NCI-H2196 (cell line): ENCODE results near the gene GBF1.
"Not testable (repeated sequence)": the region's sequence is repeated elsewhere in the genome, so short reads cannot be mapped to it uniquely, and the experiment has no call there.

Source experiments
- DNase-seq: peaks from one replicate; lab custom pipeline; 2025; ENCODE audit not compliant: unreplicated experiment; lab: John Stamatoyannopoulos, UW

The GBF1 gene, protein sequence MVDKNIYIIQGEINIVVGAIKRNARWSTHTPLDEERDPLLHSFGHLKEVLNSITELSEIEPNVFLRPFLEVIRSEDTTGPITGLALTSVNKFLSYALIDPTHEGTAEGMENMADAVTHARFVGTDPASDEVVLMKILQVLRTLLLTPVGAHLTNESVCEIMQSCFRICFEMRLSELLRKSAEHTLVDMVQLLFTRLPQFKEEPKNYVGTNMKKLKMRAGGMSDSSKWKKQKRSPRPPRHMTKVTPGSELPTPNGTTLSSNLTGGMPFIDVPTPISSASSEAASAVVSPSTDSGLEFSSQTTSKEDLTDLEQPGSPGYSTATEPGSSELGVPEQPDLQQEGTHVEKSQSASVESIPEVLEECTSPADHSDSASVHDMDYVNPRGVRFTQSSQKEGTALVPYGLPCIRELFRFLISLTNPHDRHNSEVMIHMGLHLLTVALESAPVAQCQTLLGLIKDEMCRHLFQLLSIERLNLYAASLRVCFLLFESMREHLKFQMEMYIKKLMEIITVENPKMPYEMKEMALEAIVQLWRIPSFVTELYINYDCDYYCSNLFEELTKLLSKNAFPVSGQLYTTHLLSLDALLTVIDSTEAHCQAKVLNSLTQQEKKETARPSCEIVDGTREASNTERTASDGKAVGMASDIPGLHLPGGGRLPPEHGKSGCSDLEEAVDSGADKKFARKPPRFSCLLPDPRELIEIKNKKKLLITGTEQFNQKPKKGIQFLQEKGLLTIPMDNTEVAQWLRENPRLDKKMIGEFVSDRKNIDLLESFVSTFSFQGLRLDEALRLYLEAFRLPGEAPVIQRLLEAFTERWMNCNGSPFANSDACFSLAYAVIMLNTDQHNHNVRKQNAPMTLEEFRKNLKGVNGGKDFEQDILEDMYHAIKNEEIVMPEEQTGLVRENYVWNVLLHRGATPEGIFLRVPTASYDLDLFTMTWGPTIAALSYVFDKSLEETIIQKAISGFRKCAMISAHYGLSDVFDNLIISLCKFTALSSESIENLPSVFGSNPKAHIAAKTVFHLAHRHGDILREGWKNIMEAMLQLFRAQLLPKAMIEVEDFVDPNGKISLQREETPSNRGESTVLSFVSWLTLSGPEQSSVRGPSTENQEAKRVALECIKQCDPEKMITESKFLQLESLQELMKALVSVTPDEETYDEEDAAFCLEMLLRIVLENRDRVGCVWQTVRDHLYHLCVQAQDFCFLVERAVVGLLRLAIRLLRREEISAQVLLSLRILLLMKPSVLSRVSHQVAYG (N-terminal part only)

DNA sequence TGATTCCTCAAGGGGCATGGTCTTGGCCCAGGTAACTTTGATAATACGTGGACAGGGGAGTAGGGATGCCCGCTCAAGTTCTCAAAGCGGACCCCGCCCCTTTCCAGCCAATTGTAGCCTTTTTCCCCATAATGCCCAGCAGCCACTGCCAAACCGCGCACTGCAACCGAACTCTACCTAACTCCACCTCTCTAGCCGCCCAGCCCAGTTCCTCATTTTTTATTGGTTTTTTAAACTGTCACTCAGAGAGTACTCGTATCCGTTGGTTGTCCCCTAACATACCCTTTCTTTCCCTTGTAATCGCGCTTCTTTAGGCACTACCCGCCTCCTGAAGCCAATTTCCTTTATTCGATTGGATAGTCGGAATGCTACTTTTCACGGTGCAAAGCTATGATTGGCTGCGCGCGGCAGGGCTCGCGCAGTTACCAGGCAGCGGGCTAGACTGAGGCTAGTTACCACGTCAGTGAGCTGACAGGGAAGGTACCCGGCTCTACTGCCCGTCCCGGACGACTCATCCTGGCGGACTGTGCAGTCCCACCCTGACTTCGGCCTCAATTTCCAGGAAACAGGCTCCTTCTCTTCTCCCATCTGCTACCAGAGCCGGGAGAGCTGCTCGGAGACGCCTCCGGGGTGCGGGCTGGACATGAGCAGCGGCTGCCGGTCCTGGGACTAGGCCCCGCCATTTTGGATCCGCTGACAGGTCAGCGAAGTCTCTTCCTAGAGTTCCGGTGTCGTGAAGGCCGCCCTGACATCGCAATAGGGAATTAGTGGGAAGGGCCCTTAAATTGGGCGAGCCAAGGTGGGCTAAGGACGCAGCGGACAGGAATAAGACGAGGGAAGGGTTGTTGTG is at the start of gene GBF1:
Gene GBF1, plus strand, starts transcription at position 451 of the 850 bp plus-strand sequence. CDS start 13,407 bp downstream, outside the sequence.
- peak; percentile 92 for DNase-seq

DNA sequence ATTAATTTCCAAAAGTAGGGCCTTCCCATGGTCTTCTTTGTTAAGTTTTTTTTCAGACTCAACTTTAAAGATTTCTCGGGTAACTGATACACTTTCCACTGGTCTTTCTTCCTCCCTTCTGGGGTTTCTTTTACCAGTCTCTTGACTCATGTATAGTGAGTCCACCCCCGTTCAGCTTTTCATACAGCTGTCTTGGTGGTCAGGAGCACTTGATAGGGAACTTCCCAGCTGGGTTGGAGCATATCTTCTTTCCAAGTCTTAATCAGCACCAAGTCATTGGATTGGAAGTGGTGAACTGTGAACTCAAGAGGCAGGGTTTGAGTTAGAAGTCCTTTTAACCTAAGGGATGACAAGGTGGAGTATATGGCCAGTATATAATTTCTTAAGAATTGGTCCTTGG is 48.4 kb upstream of the GBF1 start:
- no peak for DNase-seq

DNA sequence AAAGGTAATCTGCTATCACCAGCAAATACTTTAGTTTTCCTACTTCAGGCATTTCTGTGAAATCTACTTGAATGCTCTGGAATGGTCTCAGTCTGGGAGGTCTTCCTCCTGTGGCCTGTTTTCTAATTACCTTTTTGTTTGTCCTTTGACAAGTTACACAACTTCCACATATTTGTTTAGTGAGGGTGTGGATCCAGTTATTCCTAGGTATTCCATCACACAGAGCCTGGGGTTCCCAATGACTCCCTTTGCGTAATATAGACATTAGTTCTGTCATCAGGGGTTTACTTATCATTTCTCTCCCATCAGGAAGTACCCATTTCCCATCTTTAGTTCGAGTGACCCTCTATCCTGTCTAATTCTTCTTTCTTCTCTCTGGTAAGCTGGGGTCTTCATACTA is 47.3 kb upstream of the GBF1 start:
- DNase-seq: no peak

DNA sequence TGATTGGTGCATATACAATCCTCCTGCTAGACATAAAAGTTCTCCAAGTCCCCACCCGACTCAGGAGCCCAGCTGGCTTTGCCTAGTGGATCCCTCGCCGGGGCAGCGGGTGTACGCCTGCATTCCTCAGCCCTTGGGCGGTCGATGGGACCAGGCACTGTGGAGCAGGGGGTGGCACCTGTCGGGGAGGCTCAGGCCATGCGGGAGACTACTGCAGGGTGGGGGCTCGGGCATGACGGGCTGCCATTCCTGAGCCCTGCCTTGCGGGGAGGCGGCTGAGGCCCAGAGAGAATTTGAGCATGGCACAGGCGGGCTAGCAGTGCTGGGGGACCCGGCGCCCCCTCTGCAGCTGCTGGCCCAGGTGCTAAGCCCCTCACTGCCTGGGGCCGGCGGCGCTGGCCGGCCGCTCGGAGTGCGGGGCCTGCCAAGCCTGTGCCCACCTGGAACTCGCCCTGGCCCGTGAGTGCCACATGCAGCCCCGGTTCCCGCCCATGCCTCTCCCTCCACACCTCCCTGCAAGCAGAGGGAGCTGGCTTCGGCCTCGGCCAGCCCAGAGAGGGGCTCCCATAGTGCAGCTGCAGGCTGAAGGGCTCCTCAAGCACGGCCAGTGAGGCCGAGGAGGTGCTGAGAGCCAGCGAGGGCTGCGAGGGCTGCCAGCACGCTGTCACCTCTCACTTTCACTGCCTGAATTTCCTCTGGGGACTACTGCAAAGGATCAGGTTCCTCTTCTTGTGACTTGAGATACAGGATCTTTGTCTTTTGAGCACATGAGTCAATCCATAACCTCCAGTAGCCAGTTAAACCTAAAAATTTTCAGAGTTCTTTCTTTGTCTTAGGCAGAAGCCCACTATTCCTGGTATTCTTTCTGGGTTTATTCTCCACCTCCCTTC is 44.3 kb upstream of the GBF1 start:
- no peak for DNase-seq

DNA sequence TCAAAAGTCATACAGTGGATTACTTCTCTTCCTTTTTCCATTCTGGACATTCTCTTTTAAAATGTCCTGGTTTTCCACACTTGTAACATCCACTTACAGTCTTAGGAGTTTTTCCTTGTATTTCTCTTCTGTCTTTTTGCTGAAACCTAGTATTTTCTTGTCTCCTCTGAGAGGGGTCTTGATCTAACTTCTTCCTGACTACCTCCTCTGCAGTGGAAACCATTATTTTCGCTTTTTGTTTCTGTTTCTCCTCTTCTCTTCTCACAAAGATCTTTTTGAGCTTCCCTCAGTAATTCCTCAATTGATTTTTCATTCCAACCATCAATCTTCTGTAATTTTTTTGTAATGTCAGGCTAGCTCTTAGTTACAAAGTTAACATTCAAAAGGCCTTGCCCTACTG is 42.9 kb upstream of the GBF1 start:
- DNase-seq: no peak

DNA sequence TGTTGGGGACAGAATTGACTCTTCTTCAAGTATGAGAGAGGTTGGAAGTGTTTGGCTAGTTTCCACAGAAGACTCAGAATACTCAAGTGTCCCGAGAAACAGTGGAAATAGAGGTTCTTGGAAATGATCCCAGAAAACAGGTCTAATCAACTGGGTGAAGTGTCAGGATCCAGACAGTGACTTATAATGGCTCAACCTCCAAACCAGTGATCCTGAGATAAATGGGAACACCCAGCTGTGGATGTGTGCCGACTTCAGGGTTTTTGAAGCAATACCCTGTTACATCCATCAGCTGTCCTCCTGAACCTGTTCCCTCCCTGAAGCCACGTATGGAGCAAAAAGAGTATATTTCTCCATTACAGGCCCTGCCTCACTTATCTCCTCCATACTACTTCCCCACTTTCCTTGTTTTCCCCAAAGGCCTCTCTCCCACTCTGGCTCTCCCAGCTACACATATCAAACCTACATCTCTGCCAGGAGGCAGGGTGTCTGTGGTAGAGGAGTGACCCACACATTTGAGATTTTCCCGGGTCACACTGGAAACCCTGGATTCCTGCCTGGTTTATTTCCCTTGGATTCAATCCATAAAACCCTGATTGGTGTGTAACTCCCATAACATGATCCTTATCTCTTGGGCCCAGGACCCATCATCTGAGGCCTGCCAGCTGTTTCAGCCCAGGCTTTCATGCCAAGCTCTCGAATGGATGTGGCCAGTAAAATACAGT is 36.9 kb upstream of the GBF1 start:
- DNase-seq: no peak

DNA sequence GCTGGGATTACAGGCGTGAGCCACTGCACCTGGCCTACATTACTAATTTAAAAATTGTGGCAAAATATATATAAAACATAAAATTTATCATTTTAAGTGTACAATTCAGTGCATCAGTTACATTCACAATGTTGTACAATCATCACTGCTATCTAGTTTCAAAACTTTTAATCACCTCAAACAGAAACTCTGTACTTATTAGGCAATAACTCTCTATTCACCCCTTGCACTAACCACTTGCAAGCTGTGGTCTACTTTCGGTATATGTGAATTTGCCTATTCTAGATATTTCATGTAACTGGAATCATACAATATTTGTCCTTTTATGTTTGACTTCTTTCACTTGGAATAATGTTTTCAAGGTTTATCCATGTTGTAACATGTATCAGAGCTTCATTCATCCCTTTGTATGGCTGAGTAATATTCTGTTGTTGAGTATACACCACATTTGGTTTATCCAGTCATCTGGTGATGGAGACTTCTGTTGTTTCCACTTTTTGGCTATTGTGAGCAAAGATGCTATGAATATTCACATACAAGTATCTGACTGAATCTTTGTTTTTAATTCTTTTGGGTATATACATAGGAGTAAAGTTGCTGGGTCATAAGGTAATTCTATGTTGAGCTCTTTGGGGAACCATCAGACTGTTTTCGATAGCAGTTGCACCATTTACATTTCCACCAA is 33.6 kb upstream of the GBF1 start:
- DNase-seq: no peak

DNA sequence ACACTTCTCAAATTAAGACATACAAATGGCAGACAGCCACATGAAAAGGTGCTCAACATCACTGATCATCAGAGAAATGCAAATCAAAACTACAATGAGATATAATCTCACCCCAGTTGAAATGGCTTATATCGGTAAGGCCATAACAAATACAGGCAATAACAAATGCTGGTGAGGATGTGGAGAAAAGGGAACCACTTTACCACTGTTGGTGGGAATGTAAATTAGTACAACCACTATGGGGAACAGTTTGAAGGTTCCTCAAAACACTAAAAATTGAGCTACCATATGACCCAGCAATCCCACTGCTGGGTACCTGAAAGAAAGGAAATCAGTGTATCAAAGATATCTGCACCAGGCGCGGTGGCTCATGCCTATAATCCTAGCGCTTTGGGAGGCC is 31.7 kb upstream of the GBF1 start:
- not testable (repeated sequence) for DNase-seq

DNA sequence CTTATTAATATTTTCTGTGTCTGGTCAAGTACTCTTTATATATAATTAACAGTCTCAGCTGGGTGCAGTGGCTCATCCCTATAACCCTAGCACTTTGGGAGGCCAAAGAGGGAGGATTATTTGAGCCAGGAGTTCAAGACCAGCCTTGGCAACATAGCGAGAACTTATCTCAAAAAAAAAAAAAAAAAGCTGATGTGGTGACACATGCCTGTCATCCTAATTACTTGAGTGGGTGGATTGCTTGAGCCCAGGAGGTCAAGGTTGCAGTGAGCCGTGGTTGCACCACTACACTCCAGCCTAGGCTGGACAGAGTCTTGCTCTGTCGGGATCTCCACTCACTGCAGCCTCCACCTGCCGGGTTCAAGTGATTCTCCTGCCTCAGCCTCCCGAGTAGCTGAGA is 26.0 kb upstream of the GBF1 start:
- no peak for DNase-seq

DNA sequence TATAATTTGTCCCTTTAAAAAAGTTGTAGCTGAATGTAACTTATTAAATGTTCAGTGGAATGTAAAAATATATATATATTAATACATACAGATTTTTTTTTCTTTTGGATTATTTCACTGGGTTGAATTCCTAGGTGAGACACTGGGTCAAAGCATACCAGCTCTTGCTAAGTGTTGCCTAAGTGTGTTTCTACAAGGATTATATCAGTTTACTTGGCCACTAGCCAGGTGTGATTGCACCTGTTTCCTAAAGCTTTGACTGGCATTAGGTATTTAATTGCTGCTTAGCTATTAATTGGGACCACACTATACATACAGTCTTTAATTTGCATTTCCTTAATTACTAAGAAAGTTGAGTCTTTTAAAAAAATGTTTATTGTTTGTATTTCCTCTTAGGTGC is 24.7 kb upstream of the GBF1 start:
- peak; percentile 25 for DNase-seq

DNA sequence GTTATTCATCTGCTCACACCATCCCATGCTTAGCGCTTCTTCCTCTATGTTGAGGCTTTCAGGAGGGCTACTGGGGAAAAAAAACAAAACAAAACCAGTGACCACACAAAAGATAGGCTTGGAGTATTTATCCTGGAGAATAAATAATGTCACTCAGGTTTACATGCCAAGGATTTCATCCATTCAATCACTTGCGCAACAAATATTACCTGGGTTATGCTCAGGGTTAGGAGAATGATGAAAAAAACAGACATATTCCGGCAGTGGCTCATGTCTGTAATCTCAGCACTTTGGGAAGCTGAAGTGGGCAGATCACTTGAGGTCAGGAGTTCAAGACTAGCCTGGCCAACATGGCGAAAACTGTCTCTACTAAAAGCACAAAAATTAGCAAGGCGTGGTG is 22.5 kb upstream of the GBF1 start:
- DNase-seq: no peak

DNA sequence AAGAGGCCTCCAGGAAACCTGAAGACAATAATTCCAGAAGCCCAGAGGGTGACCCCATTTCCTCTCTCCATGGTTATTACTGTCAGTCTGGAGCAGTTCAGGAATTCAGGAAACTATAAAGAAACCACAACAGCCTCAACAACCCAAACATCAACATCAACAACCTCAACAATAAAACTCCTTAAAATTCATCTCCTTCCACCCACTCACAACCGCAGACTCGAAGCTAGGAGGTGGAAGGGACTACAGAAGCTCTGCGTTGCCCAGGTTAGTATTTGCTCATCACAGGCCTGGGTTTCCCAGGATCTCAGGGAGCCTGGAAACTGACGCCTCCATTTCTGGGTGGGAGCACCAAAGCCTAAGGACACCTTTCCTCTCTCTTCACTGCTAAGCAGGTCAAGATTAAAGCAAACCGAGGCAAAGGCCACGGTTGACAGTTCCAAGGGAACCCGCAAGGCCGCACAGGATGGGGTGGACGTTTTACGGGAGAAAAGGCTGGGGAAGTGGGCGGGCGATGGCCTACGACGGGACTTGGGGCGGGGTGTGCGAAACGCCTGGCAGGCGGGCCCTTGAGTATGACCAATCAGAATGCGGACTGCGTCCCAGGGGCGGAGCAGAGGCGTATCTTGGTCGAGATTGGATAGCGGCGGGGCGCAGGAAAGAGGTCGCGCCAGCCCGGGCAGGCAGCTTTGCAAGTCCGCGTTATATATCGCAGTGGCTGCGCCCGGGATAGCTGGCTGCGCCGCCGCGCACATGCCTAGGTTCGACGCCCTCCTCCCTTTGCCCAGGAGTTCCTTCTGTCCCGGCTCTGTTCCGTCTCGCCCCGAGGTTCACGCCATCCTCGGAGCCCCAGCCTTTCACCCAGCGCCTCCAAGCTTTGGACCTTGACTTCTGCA is 19.4 kb upstream of the GBF1 start, which contains the start of gene ELOVL3:
Gene ELOVL3, plus strand, starts transcription at position 654 of the 896 bp plus-strand sequence. CDS start 250 bp downstream, outside the sequence.
- peak; percentile 83 for DNase-seq

DNA sequence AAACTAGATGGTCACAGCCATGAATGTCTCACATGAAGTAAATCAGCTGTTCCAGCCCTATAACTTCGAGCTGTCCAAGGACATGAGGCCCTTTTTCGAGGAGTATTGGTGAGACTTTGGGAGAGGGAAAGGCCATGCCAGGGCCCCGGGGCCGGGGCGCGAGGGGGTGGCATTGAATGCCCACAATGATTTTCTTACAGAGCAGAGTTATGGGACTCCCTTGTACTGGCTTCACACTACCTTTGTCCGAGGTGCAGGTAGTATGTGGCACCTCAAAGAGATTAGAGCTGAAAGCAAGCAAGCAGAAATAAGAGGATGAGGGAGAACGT is 18.8 kb upstream of the GBF1 start:
- DNase-seq: no peak

DNA sequence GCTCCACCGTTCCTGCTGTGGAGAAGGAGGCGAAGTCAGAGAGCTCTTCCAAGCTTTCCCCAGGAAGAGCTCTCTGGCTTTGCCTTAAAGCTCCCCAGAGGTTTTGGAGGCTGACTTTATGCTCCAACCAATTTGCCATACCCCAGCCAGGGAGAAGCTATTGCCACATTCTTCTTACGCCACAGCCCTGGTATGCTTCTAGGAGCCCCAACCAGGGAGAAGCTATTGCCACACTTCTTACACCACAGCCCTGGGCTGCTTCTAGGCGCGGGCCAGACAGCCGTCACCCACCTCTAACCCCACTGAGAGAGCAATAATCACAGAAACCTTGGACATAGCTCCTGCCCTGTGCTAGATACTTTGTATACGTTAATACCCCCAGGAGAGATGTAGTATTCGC is 18.3 kb upstream of the GBF1 start:
- DNase-seq: no peak

DNA sequence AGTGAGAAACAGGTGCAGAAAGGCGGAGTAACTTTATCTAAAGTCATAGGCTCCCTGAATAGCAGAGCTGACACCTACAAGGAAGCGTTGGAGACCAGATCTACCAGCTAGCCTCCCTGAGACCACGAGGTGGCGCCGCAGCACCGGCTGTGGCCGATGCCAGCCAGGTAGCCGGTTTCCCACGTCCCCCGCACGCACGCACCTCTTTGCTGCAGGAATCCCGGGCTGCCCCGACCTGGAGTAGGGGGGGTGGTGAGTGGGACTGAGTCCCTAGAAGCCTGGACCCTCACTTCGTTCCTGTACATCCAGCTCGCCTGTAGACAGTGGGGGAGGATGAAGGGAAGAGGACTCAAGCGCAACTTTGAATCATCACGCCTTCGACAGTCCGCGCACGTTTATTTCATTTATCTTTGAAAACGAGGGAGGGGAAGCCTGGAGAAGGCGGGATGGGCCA is 15.5 kb upstream of the GBF1 start:
- DNase-seq: peak; percentile 68

DNA sequence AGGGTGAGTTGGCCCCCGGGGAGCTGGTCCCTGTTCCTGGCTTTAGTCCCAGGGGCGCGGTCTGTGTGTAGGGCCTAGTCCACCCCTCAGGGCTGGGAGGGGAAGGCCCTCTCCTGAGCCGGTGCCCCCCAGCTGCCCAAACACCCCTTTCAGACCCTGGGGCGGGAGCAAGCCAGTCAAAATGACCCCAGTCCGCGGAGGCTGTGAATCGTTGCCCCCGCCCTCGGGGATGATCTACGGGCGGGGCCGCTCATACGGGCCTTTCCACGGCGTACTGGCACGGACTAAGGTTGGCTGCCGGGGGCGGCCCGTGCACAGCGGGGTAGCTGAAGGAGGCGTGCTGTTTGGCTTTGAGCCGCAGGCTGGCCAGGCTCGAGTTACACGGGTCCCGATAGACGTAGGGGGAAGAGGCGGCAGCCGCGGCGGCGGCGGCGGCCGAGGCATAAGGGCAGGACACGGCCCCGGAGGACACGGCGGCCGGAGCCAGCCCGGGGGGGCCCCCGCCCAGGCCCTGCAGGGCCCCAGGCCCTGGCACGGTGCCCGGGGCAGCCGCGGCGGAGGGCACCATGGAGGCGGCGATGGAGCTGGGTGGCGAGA is 15.0 kb upstream of the GBF1 start:
- peak; percentile 70 for DNase-seq
